CD14-positive monocyte (primary cell): Measurements from ENCODE around the gene FCRL5. TPM values are rescaled to one million over a fixed set of nuclear protein-coding genes. Genes with fewer than 3 reads are reported as not detected.

Experiments
- DNase-seq, 3 donors: peaks; one replicate each; pipeline ENCODE4 v3.0.0-alpha.2; 2011 to 2022
- H2AFZ ChIP-seq: 2 replicates; pipeline ENCODE4 v1.6.0; 2012; ENCODE audit warnings: mild to moderate bottlenecking, low read depth, low read length, inconsistent platforms; ENCODE audit not compliant: insufficient read depth, poor library complexity, severe bottlenecking
- H3K27ac ChIP-seq, 2 donors: 1 replicate in 1 of 2; 2 replicates in 1 of 2; pipeline ENCODE4 v1.5.1; 2012 to 2013; ENCODE audit warnings: low read length in 2 of 2, control low read depth in 1 of 2, inconsistent platforms in 1 of 2, low read depth in 1 of 2, mild to moderate bottlenecking in 1 of 2
- H3K27me3 ChIP-seq, 2 donors: one replicate each; pipeline versions ENCODE4 v1.6.0 to v1.6.1; 2011 to 2013; ENCODE audit warnings: low read length in 2 of 2; ENCODE audit not compliant: control insufficient read depth in 2 of 2, insufficient read depth in 2 of 2
- H3K36me3 ChIP-seq, 2 donors: replicated peaks in 1 of 2; 1 replicate in 1 of 2; 2 replicates in 1 of 2; pipeline versions ENCODE4 v1.5.1 to v1.6.1; 2012 to 2013; ENCODE audit warnings: low read length in 2 of 2, control low read depth in 1 of 2, inconsistent platforms in 1 of 2, mild to moderate bottlenecking in 1 of 2; ENCODE audit not compliant: insufficient read depth in 2 of 2, control insufficient read depth in 1 of 2
- H3K4me1 ChIP-seq, 2 donors: 1 replicate in 1 of 2; 2 replicates in 1 of 2; pipeline versions ENCODE4 v1.5.1 to v1.6.1; 2012 to 2013; ENCODE audit warnings: low read length in 2 of 2, control low read depth in 1 of 2, inconsistent platforms in 1 of 2, mild to moderate bottlenecking in 1 of 2, moderate library complexity in 1 of 2; ENCODE audit not compliant: insufficient read depth in 2 of 2, control insufficient read depth in 1 of 2
- H3K4me2 ChIP-seq: replicated peaks from 2 replicates; pipeline ENCODE3; 2012; ENCODE audit warnings: low read length, moderate library complexity, mild to moderate bottlenecking; ENCODE audit not compliant: poor library complexity, severe bottlenecking; ENCODE audit errors: extremely low read depth
- H3K4me3 ChIP-seq, 3 experiments: fragments of 200-600 bp in 1 of 3; sonication (generic) in 1 of 3; replicated peaks in 1 of 3; 1 replicate in 2 of 3; 2 replicates in 1 of 3; pipeline ENCODE4 v1.5.1; 2011 to 2013; ENCODE audit warnings: low read length in 3 of 3, mild to moderate bottlenecking in 3 of 3, control low read depth in 2 of 3, low read depth in 2 of 3, inconsistent platforms in 1 of 3, moderate library complexity in 1 of 3
- H3K79me2 ChIP-seq: 2 replicates; pipeline ENCODE4 v1.6.0; 2012; ENCODE audit warnings: mild to moderate bottlenecking, control low read depth, inconsistent platforms, low read length, moderate library complexity; ENCODE audit not compliant: insufficient read depth
- H3K9ac ChIP-seq: 2 replicates; pipeline ENCODE4 v1.6.0; 2017; ENCODE audit warnings: low read length, mild to moderate bottlenecking; ENCODE audit not compliant: insufficient read depth, poor library complexity, severe bottlenecking
- H3K9me3 ChIP-seq, 2 donors: replicated peaks in 1 of 2; 1 replicate in 1 of 2; 2 replicates in 1 of 2; pipeline versions ENCODE4 v1.5.1 to v1.6.1; 2012 to 2013; ENCODE audit warnings: low read length in 2 of 2, control low read depth in 1 of 2; ENCODE audit not compliant: control insufficient read depth in 1 of 2, insufficient read depth in 1 of 2
- H4K20me1 ChIP-seq: 2 replicates; pipeline ENCODE4 v1.6.0; 2012; ENCODE audit warnings: mild to moderate bottlenecking, low read length, control low read depth, moderate library complexity; ENCODE audit not compliant: insufficient read depth
- H3K27ac Mint-ChIP-seq, 7 donors: one replicate each; pipeline ENCODE4 v1.8.0; 2020; ENCODE audit warnings: mild to moderate bottlenecking in 7 of 7, mixed read lengths in 7 of 7, moderate library complexity in 6 of 7, inconsistent platforms in 2 of 7
- H3K27me3 Mint-ChIP-seq, 3 donors: one replicate each; pipeline ENCODE4 v1.8.0; 2021 to 2022; ENCODE audit warnings: low read depth in 3 of 3, mild to moderate bottlenecking in 3 of 3, mixed read lengths in 3 of 3, moderate library complexity in 3 of 3, inconsistent platforms in 1 of 3
- H3K36me3 Mint-ChIP-seq, 2 donors: one replicate each; pipeline ENCODE4 v1.8.0; 2020; ENCODE audit warnings: mixed read lengths in 2 of 2, inconsistent platforms in 1 of 2, mild to moderate bottlenecking in 1 of 2
- H3K4me1 Mint-ChIP-seq: one replicate; pipeline ENCODE4 v1.8.0; 2020; ENCODE audit warnings: mild to moderate bottlenecking, mixed read lengths
- H3K4me3 Mint-ChIP-seq, 2 donors: one replicate each; pipeline ENCODE4 v1.8.0; 2020; ENCODE audit warnings: mild to moderate bottlenecking in 2 of 2, mixed read lengths in 2 of 2, moderate library complexity in 1 of 2
- H3K9me3 Mint-ChIP-seq, 7 donors: one replicate each; pipeline ENCODE4 v1.8.0; 2020 to 2022; ENCODE audit warnings: mixed read lengths in 7 of 7, mild to moderate bottlenecking in 6 of 7, moderate library complexity in 6 of 7, inconsistent platforms in 2 of 7
- WGBS: methylation state at CpG from one replicate; pipeline ENCODE4 v1.1.5; 2013; ENCODE audit warnings: missing lambda C conversion rate; ENCODE audit not compliant: insufficient coverage; 5-methylcytosine and 5-hydroxymethylcytosine counted together
- intact Hi-C, 2 donors: fragments of 100-400 bp; cut with micrococcal nuclease; formaldehyde crosslinking; loops; one replicate each; pipeline versions ENCODE4 v1.15.0 to v1.15.1; 2023
- polyA plus RNA-seq, 3 donors: library from polyadenylated mRNA; depleted of rRNA in 1 of 3; unstranded in 2 of 3; stranded (reverse) in 1 of 3; fragments of 300-500 nt in 2 of 3; fragments of >200 nt in 1 of 3; fragmentation: Illumina TruSeq in 2 of 3; gene quantifications; 1 replicate in 2 of 3; 2 replicates in 1 of 3; pipeline ENCODE4 v1.2.3, GENCODE V29; 2012 to 2021
- TF ChIP-seq, protein P1 (sequence below): fragments of 200-600 bp; IDR thresholded peaks from one replicate; pipeline ENCODE4 v1.8.0; 2022; ENCODE audit warnings: antibody characterized with exemption, mild to moderate bottlenecking

The FCRL5 gene
- polyA plus RNA-seq, 3 donors, result 0.06 to 0.25 TPM; not detected in 1

DNA sequence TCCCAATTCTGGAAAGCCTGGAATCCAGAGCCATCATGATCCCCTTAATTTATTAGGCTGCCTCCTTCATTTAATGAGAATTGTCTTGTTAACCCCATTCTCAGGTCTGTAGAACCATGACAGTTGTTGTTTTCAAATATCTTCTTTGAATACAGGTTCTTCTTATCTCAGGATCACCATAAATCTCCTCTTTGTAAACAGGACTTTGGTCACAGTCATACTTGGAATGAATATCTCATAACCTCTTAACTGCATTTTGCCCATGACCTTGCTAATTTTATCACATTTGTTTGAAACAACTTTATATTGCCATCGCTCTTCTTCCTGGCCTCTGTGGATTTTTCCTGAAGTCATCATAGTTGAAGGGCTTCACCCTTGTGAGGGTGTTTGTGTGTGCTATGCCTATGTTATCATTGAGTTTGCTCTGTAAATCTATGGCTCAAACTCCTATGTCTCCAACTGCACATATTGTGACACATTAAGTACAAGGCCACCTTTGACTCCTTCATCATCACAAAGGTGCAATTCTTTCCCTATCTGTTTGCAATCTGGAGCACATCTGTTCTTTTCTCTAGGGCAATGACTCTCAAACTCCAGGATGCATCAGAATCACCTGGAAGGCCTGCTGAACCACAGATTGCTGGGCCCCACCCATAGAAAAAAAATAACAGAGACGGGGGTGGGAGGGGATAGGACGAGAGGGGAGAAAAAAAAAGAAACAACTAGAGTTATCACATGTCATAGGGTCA lies 54.2 kb downstream of the FCRL5 start:
- H3K4me2 ChIP-seq, result no peak overlapping the region
- Mint-ChIP-seq H3K9me3 (peaks cover 0 to 6% (median 2%) of the 10 kb centered on the region in 7 donors), H3K27me3 (peaks cover 2 to 15% (median 5%) of the 10 kb centered on the region in 3 donors), H3K4me1 (peaks cover 2% of the 10 kb centered on the region), H3K36me3 (no peaks in the 10 kb centered on the region), H3K27ac (no peak overlapping the region), H3K4me3 (no peak overlapping the region)
- H3K9ac ChIP-seq, result no peak overlapping the region
- no peaks in the 10 kb centered on the region for H3K79me2 ChIP-seq
- no peak overlapping the region for H3K27ac ChIP-seq
- TF ChIP-seq, protein P1, sequence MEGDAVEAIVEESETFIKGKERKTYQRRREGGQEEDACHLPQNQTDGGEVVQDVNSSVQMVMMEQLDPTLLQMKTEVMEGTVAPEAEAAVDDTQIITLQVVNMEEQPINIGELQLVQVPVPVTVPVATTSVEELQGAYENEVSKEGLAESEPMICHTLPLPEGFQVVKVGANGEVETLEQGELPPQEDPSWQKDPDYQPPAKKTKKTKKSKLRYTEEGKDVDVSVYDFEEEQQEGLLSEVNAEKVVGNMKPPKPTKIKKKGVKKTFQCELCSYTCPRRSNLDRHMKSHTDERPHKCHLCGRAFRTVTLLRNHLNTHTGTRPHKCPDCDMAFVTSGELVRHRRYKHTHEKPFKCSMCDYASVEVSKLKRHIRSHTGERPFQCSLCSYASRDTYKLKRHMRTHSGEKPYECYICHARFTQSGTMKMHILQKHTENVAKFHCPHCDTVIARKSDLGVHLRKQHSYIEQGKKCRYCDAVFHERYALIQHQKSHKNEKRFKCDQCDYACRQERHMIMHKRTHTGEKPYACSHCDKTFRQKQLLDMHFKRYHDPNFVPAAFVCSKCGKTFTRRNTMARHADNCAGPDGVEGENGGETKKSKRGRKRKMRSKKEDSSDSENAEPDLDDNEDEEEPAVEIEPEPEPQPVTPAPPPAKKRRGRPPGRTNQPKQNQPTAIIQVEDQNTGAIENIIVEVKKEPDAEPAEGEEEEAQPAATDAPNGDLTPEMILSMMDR, result no peak
- no peaks in the 10 kb centered on the region for H3K36me3 ChIP-seq
- no peaks in the 10 kb centered on the region for H3K4me1 ChIP-seq
- no peak overlapping the region for H3K4me3 ChIP-seq
- no peaks in the 10 kb centered on the region for H3K9me3 ChIP-seq
- no peak overlapping the region for H2AFZ ChIP-seq
- no peaks in the 10 kb centered on the region for H4K20me1 ChIP-seq
- WGBS, result no CpG with 5 or more reads among the region's 3 CpGs
- no peaks in the 10 kb centered on the region for H3K27me3 ChIP-seq
- intact Hi-C loops, result no loop called here
- no peak for DNase-seq

DNA sequence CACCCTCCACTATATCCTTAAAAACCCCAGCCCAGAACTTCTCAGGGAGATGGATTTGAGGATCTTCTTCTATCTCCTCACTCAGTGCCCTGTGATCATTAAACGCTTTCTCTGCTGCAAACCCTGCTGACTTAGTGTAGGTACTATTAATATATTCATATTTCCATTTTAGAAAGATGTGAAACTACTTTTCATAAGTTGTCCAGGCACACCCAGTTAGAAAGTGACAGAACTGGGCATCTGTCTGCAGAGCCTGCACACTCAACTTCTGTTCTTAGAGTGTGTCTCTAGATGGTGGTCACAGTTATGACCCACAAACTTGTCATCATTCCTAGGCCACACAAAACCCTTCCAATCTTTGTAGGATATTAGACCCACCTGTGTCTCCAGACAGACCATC lies 55.0 kb downstream of the FCRL5 start:
- H3K4me2 ChIP-seq, result no peak overlapping the region
- DNase-seq, result no peak
- H3K4me1 ChIP-seq, result no peaks in the 10 kb centered on the region
- H3K4me1 Mint-ChIP-seq, result peaks cover 2% of the 10 kb centered on the region
- no peaks in the 10 kb centered on the region for H3K36me3 Mint-ChIP-seq
- H3K27ac ChIP-seq, result no peak overlapping the region
- peaks cover 0 to 6% (median 2%) of the 10 kb centered on the region in 7 donors for H3K9me3 Mint-ChIP-seq
- H3K79me2 ChIP-seq, result no peaks in the 10 kb centered on the region
- no peak overlapping the region for H3K9ac ChIP-seq
- H3K27me3 Mint-ChIP-seq, result peaks cover 2 to 15% (median 5%) of the 10 kb centered on the region in 3 donors
- H3K27me3 ChIP-seq, result no peaks in the 10 kb centered on the region
- H3K9me3 ChIP-seq, result no peaks in the 10 kb centered on the region
- no peaks in the 10 kb centered on the region for H4K20me1 ChIP-seq
- H3K27ac Mint-ChIP-seq, result no peak overlapping the region
- intact Hi-C loops, result no loop called here
- WGBS, result no CpG with 5 or more reads among the region's 1 CpG
- H3K4me3 ChIP-seq, result no peak overlapping the region
- TF ChIP-seq, protein P1, result no peak
- H3K36me3 ChIP-seq, result no peaks in the 10 kb centered on the region
- no peak overlapping the region for H2AFZ ChIP-seq
- no peak overlapping the region for H3K4me3 Mint-ChIP-seq
